ENCODE data around the gene USP40.
"Not testable (repeated sequence)": the region's sequence is repeated elsewhere in the genome, so short reads cannot be mapped to it uniquely, and the experiment has no call there.

Gene USP40

GRCh38 chr2:233603520-233603919 lies 36.9 kb upstream of the USP40 start:
- no peak for TF ChIP-seq CTCF (IDR thresholded peaks at IDR 0.05)
- Histone ChIP-seq H3K27me3 (peaks cover 14% of the 10 kb centered on the region), H3K27ac (no peak overlapping the region), H3K4me1 (ENCODE audit: control insufficient read depth in 1 of 2, insufficient read depth in 1 of 2, low read depth in 1 of 2, low read length in 1 of 2) (no peaks in the 10 kb centered on the region), H3K9me3 (no peaks in the 10 kb centered on the region), H3K4me3 (ENCODE audit: low read depth in 1 of 2, low read length in 1 of 2) (no peak overlapping the region), H3K36me3 (no peaks in the 10 kb centered on the region)

- Histone ChIP-seq H3K27me3 (peaks cover 14% of the 10 kb centered on the region), H3K4me1 (ENCODE audit: control insufficient read depth in 1 of 2, insufficient read depth in 1 of 2, low read depth in 1 of 2, low read length in 1 of 2) (no peaks in the 10 kb centered on the region), H3K4me3 (ENCODE audit: low read depth in 1 of 2, low read length in 1 of 2) (no peak overlapping the region), H3K27ac (no peak overlapping the region), H3K9me3 (no peaks in the 10 kb centered on the region), H3K36me3 (no peaks in the 10 kb centered on the region)
- TF ChIP-seq CTCF (IDR thresholded peaks at IDR 0.05), result no peak
Observed at GRCh38 chr2:233602076-233602475, 35.5 kb upstream of the USP40 start.

- TF ChIP-seq CTCF (IDR thresholded peaks at IDR 0.05), result no peak
- Histone ChIP-seq H3K36me3 (no peaks in the 10 kb centered on the region), H3K27ac (no peak overlapping the region), H3K9me3 (no peaks in the 10 kb centered on the region), H3K4me3 (ENCODE audit: low read depth in 1 of 2, low read length in 1 of 2) (no peak overlapping the region), H3K4me1 (ENCODE audit: control insufficient read depth in 1 of 2, insufficient read depth in 1 of 2, low read depth in 1 of 2, low read length in 1 of 2) (no peaks in the 10 kb centered on the region), H3K27me3 (peaks cover 14% of the 10 kb centered on the region)
Observed at GRCh38 chr2:233600386-233600785, 33.8 kb upstream of the USP40 start.

- no peak for TF ChIP-seq CTCF (IDR thresholded peaks at IDR 0.05)
- Histone ChIP-seq H3K4me3 (ENCODE audit: low read depth in 1 of 2, low read length in 1 of 2) (no peak overlapping the region), H3K27me3 (peaks cover 14% of the 10 kb centered on the region), H3K36me3 (no peaks in the 10 kb centered on the region), H3K4me1 (ENCODE audit: control insufficient read depth in 1 of 2, insufficient read depth in 1 of 2, low read depth in 1 of 2, low read length in 1 of 2) (no peaks in the 10 kb centered on the region), H3K9me3 (no peaks in the 10 kb centered on the region), H3K27ac (no peak overlapping the region)
Observed at GRCh38 chr2:233598952-233599351, 32.4 kb upstream of the USP40 start.

GRCh38 chr2:233597522-233597921 lies 30.9 kb upstream of the USP40 start:
- H3K4me3 ChIP-seq (ENCODE audit: low read depth in 1 of 2, low read length in 1 of 2), result no peak overlapping the region
- peaks cover 14% of the 10 kb centered on the region for H3K27me3 ChIP-seq
- no peaks in the 10 kb centered on the region for H3K9me3 ChIP-seq
- H3K36me3 ChIP-seq, result no peaks in the 10 kb centered on the region
- H3K4me1 ChIP-seq (ENCODE audit: control insufficient read depth in 1 of 2, insufficient read depth in 1 of 2, low read depth in 1 of 2, low read length in 1 of 2), result no peaks in the 10 kb centered on the region
- H3K27ac ChIP-seq, result no peak overlapping the region
- TF ChIP-seq CTCF (IDR thresholded peaks at IDR 0.05), result no peak

- no peak for TF ChIP-seq CTCF (IDR thresholded peaks at IDR 0.05)
- Histone ChIP-seq H3K4me1 (ENCODE audit: control insufficient read depth in 1 of 2, insufficient read depth in 1 of 2, low read depth in 1 of 2, low read length in 1 of 2) (no peaks in the 10 kb centered on the region), H3K9me3 (no peaks in the 10 kb centered on the region), H3K27ac (no peak overlapping the region), H3K36me3 (no peaks in the 10 kb centered on the region), H3K4me3 (ENCODE audit: low read depth in 1 of 2, low read length in 1 of 2) (no peak overlapping the region), H3K27me3 (no peaks in the 10 kb centered on the region)
Observed at GRCh38 chr2:233593201-233593600, 26.6 kb upstream of the USP40 start.

- not testable (repeated sequence) for H3K27ac ChIP-seq; H3K27me3 ChIP-seq; H3K4me3 ChIP-seq (ENCODE audit: low read depth in 1 of 2, low read length in 1 of 2); H3K9me3 ChIP-seq; H3K4me1 ChIP-seq (ENCODE audit: control insufficient read depth in 1 of 2, insufficient read depth in 1 of 2, low read depth in 1 of 2, low read length in 1 of 2); H3K36me3 ChIP-seq
Observed at GRCh38 chr2:233592706-233593105, 26.1 kb upstream of the USP40 start.

All from neutrophil (primary cell).